Calu3 (cell line): ENCODE results near the gene HMCN1. TPM values are rescaled to one million over a fixed set of nuclear protein-coding genes. Genes with fewer than 3 reads are reported as not detected.

ENCODE experiments used
- BruUV-seq: library from RNA; stranded (reverse); fragments of 400-500 nt; replicated peaks from 2 replicates; lab custom pipeline; 2021; lab: Mats Ljungman, UMichigan
- CTCF ChIA-PET: fragments of 300-600 bp; sonication (Branson Sonifier 250); formaldehyde crosslinking; loops from one replicate; lab custom pipeline; 2022; ENCODE audit warnings: antibody characterized with exemption; lab: Charles Lee
- DNase-seq: peaks from one replicate; pipeline ENCODE4 v3.0.0; 2022
- H3K27ac Mint-ChIP-seq: one replicate; pipeline ENCODE4 v1.8.0; 2022; ENCODE audit warnings: mixed read lengths; ENCODE audit not compliant: unreplicated experiment
- H3K27me3 Mint-ChIP-seq: one replicate; pipeline ENCODE4 v1.8.0; 2022; ENCODE audit warnings: mixed read lengths; ENCODE audit not compliant: unreplicated experiment
- H3K36me3 Mint-ChIP-seq: one replicate; pipeline ENCODE4 v1.8.0; 2022; ENCODE audit warnings: mild to moderate bottlenecking, moderate library complexity, mixed read lengths; ENCODE audit not compliant: insufficient read depth, unreplicated experiment
- H3K4me1 Mint-ChIP-seq: one replicate; pipeline ENCODE4 v1.8.0; 2022; ENCODE audit warnings: mild to moderate bottlenecking, low read depth, mixed read lengths; ENCODE audit not compliant: unreplicated experiment
- H3K4me3 Mint-ChIP-seq: one replicate; pipeline ENCODE4 v1.8.0; 2022; ENCODE audit warnings: mild to moderate bottlenecking, low read depth, moderate library complexity, mixed read lengths; ENCODE audit not compliant: unreplicated experiment
- H3K9me3 Mint-ChIP-seq: one replicate; pipeline ENCODE4 v1.8.0; 2022; ENCODE audit warnings: low read depth, mixed read lengths; ENCODE audit not compliant: unreplicated experiment
- CTCF ChIP-seq: fragments of 200-600 bp; IDR thresholded peaks from one replicate; pipeline ENCODE4 v1.8.0; 2022; ENCODE audit warnings: antibody characterized with exemption; ENCODE audit not compliant: unreplicated experiment
- intact Hi-C: fragments of 100-400 bp; cut with micrococcal nuclease; formaldehyde crosslinking; loops from one replicate; pipeline ENCODE4 v1.10.0; 2022; ENCODE audit not compliant: unreplicated experiment
- total RNA-seq: library from RNA; stranded (reverse); gene quantifications from 2 replicates; pipeline ENCODE4 v1.2.3, GENCODE V29; 2022

HMCN1 gene
- total RNA-seq, 1 experiment from 2014 or later = 0.05 TPM

- CTCF ChIA-PET = no interaction called here
- DNase-seq = no peak
- Mint-ChIP-seq H3K4me3 (no peak overlapping the region), H3K9me3 (peaks cover 6% of the 10 kb centered on the region), H3K36me3 (no peaks in the 10 kb centered on the region), H3K27ac (no peak overlapping the region), H3K4me1 (no peaks in the 10 kb centered on the region), H3K27me3 (no peaks in the 10 kb centered on the region)
- TF ChIP-seq CTCF = no peak
- intact Hi-C loops = no loop called here
- BruUV-seq = no TSS peak
These were observed 293.4 kb downstream of the HMCN1 start for GRCh38 chr1:186027621-186028020.

- H3K4me1 Mint-ChIP-seq = no peaks in the 10 kb centered on the region
- no TSS peak for BruUV-seq
- no peak overlapping the region for H3K4me3 Mint-ChIP-seq
- CTCF ChIA-PET = no interaction called here
- no peak for DNase-seq
- intact Hi-C loops = no loop called here
- no peak for TF ChIP-seq CTCF
- H3K27me3 Mint-ChIP-seq = no peaks in the 10 kb centered on the region
- no peak overlapping the region for H3K27ac Mint-ChIP-seq
- H3K9me3 Mint-ChIP-seq = peaks cover 8% of the 10 kb centered on the region
- H3K36me3 Mint-ChIP-seq = no peaks in the 10 kb centered on the region
These were observed 296.3 kb downstream of the HMCN1 start for GRCh38 chr1:186030453-186030852.

- no peak overlapping the region for H3K27ac Mint-ChIP-seq
- no peak for DNase-seq
- H3K4me3 Mint-ChIP-seq = no peak overlapping the region
- H3K27me3 Mint-ChIP-seq = no peaks in the 10 kb centered on the region
- intact Hi-C loops = no loop called here
- CTCF ChIA-PET = no interaction called here
- BruUV-seq = no TSS peak
- no peak for TF ChIP-seq CTCF
- peaks cover 6% of the 10 kb centered on the region for H3K4me1 Mint-ChIP-seq
- H3K36me3 Mint-ChIP-seq = no peaks in the 10 kb centered on the region
- H3K9me3 Mint-ChIP-seq = peaks cover 10% of the 10 kb centered on the region
These were observed 299.7 kb downstream of the HMCN1 start for GRCh38 chr1:186033847-186034271.

- intact Hi-C loops = no loop called here
- DNase-seq = peak; percentile 24
- peaks cover 26% of the 10 kb centered on the region for H3K4me1 Mint-ChIP-seq
- TF ChIP-seq CTCF = no peak
- CTCF ChIA-PET = interaction anchor here (0.6 kb wide), 1 partner anchor 55 kb away, joined by 3 read pairs; no protein-coding TSS in a partner anchor
- H3K27me3 Mint-ChIP-seq = no peaks in the 10 kb centered on the region
- BruUV-seq = no TSS peak
- no peaks in the 10 kb centered on the region for H3K36me3 Mint-ChIP-seq
- no peak overlapping the region for H3K27ac Mint-ChIP-seq
- H3K4me3 Mint-ChIP-seq = no peak overlapping the region
- H3K9me3 Mint-ChIP-seq = no peaks in the 10 kb centered on the region
These were observed 308.0 kb downstream of the HMCN1 start for GRCh38 chr1:186042230-186042629.
